H9 (cell line): ENCODE measurements around the gene AP1B1. TPM values are rescaled to one million over a fixed set of nuclear protein-coding genes. Genes with fewer than 3 reads are reported as not detected.

Source experiments
- DNase-seq: peaks from one replicate; pipeline ENCODE4 v3.0.0-alpha.2; 2017
- H2AFZ ChIP-seq: one replicate; pipeline ENCODE4 v1.6.1; 2013; ENCODE audit warnings: mild to moderate bottlenecking, low read length, control low read depth, moderate library complexity
- H2AK5ac ChIP-seq: 2 replicates; pipeline ENCODE4 v1.6.1; 2013; ENCODE audit warnings: low read length, control low read depth, mixed read lengths; ENCODE audit not compliant: insufficient read length
- H2BK120ac ChIP-seq: one replicate; pipeline ENCODE4 v1.6.1; 2013; ENCODE audit warnings: low read depth, mild to moderate bottlenecking, low read length, control low read depth, inconsistent platforms; ENCODE audit not compliant: poor library complexity, severe bottlenecking
- H2BK12ac ChIP-seq: 2 replicates; pipeline ENCODE4 v1.6.1; 2013; ENCODE audit warnings: low read length, control low read depth, mixed read lengths, low read depth; ENCODE audit not compliant: insufficient read length
- H2BK15ac ChIP-seq: 2 replicates; pipeline ENCODE4 v1.6.1; 2013; ENCODE audit warnings: low read depth, low read length, control low read depth
- H2BK20ac ChIP-seq: one replicate; pipeline ENCODE4 v1.6.1; 2013; ENCODE audit warnings: low read depth, mild to moderate bottlenecking, low read length, control low read depth, inconsistent platforms; ENCODE audit not compliant: poor library complexity, severe bottlenecking
- H2BK5ac ChIP-seq: 2 replicates; pipeline ENCODE4 v1.6.1; 2013; ENCODE audit warnings: low read length, control low read depth, mixed read lengths; ENCODE audit not compliant: insufficient read length
- H3K14ac ChIP-seq: 2 replicates; pipeline ENCODE4 v1.6.1; 2013; ENCODE audit warnings: low read length, control low read depth; ENCODE audit not compliant: insufficient read depth
- H3K18ac ChIP-seq: 2 replicates; pipeline ENCODE4 v1.6.1; 2013; ENCODE audit warnings: low read depth, mild to moderate bottlenecking, mixed read lengths, low read length, control low read depth; ENCODE audit not compliant: insufficient read length
- H3K23ac ChIP-seq: 2 replicates; pipeline ENCODE4 v1.6.1; 2013; ENCODE audit warnings: low read length, control low read depth, mixed read lengths, low read depth; ENCODE audit not compliant: insufficient read length
- H3K23me2 ChIP-seq: 2 replicates; pipeline ENCODE4 v1.6.1; 2013; ENCODE audit warnings: low read depth, mild to moderate bottlenecking, mixed read lengths, low read length, control low read depth; ENCODE audit not compliant: insufficient read length, poor library complexity, severe bottlenecking
- H3K27ac ChIP-seq: 2 replicates; pipeline ENCODE4 v1.5.1; 2013; ENCODE audit warnings: low read length, control low read depth, mixed read lengths, low read depth; ENCODE audit not compliant: insufficient read length
- H3K27me3 ChIP-seq: 2 replicates; pipeline ENCODE4 v1.6.1; 2013; ENCODE audit warnings: low read length, control low read depth, inconsistent platforms; ENCODE audit not compliant: insufficient read depth
- H3K4ac ChIP-seq: 2 replicates; pipeline ENCODE4 v1.6.1; 2013; ENCODE audit warnings: low read depth, mild to moderate bottlenecking, control low read depth, inconsistent platforms, low read length, moderate library complexity
- H3K4me1 ChIP-seq: 2 replicates; pipeline ENCODE4 v1.6.1; 2013; ENCODE audit warnings: low read length, control low read depth, inconsistent platforms; ENCODE audit not compliant: insufficient read depth
- H3K4me2 ChIP-seq: 2 replicates; pipeline ENCODE4 v1.6.1; 2013; ENCODE audit warnings: low read length, control low read depth, mixed read lengths; ENCODE audit not compliant: insufficient read length, insufficient read depth
- H3K56ac ChIP-seq: 2 replicates; pipeline ENCODE4 v1.6.1; 2013; ENCODE audit warnings: low read depth, mild to moderate bottlenecking, mixed read lengths, low read length, control low read depth; ENCODE audit not compliant: insufficient read length
- H3K79me1 ChIP-seq: 2 replicates; pipeline ENCODE4 v1.6.1; 2013; ENCODE audit warnings: low read depth, mild to moderate bottlenecking, moderate library complexity, low read length, control low read depth, inconsistent platforms; ENCODE audit not compliant: insufficient read depth, poor library complexity, severe bottlenecking
- H3K79me2 ChIP-seq: 2 replicates; pipeline ENCODE4 v1.6.1; 2013; ENCODE audit warnings: low read length, control low read depth, inconsistent platforms; ENCODE audit not compliant: insufficient read depth
- H3K9ac ChIP-seq: 2 replicates; pipeline ENCODE4 v1.6.1; 2013; ENCODE audit warnings: low read length, control low read depth, mixed read lengths; ENCODE audit not compliant: insufficient read length; ENCODE audit errors: extremely low read depth
- H3K9me3 ChIP-seq: one replicate; pipeline ENCODE4 v1.6.1; 2013; ENCODE audit warnings: low read depth, low read length, inconsistent platforms; ENCODE audit not compliant: control insufficient read depth
- H3T11ph ChIP-seq: one replicate; pipeline ENCODE4 v1.6.1; 2013; ENCODE audit warnings: mild to moderate bottlenecking, low read length, control low read depth, inconsistent platforms
- H4K20me1 ChIP-seq: one replicate; pipeline ENCODE4 v1.6.1; 2013; ENCODE audit not compliant: control insufficient read depth, insufficient read length, insufficient read depth
- H4K5ac ChIP-seq: 2 replicates; pipeline ENCODE4 v1.6.1; 2013; ENCODE audit warnings: low read depth, mild to moderate bottlenecking, mixed read lengths, low read length, control low read depth; ENCODE audit not compliant: insufficient read length
- H4K8ac ChIP-seq: replicated peaks from 2 replicates; pipeline ENCODE4 v1.6.1; 2013; ENCODE audit warnings: low read length, control low read depth, mixed read lengths, low read depth; ENCODE audit not compliant: insufficient read length
- H4K91ac ChIP-seq: 2 replicates; pipeline ENCODE4 v1.6.1; 2013; ENCODE audit warnings: low read depth, mild to moderate bottlenecking, moderate library complexity, mixed read lengths, low read length, control low read depth; ENCODE audit not compliant: insufficient read length
- H3K27ac Mint-ChIP-seq, 3 experiments: 2 replicates in 2 of 3; 3 replicates in 1 of 3; pipeline ENCODE4 v1.8.0; 2020 to 2021; ENCODE audit warnings: mixed read lengths in 3 of 3, mild to moderate bottlenecking in 1 of 3, moderate library complexity in 1 of 3
- H3K27me3 Mint-ChIP-seq: 2 replicates; pipeline ENCODE4 v1.8.0; 2021; ENCODE audit warnings: low read depth, mild to moderate bottlenecking, moderate library complexity, mixed read lengths
- H3K36me3 Mint-ChIP-seq, 3 experiments: 2 replicates in 2 of 3; 3 replicates in 1 of 3; pipeline ENCODE4 v1.8.0; 2020 to 2021; ENCODE audit warnings: low read depth in 3 of 3, mixed read lengths in 3 of 3; ENCODE audit not compliant: insufficient read depth in 1 of 3
- H3K4me1 Mint-ChIP-seq, 2 experiments: 2 replicates each; pipeline ENCODE4 v1.8.0; 2020; ENCODE audit warnings: mixed read lengths in 2 of 2
- H3K4me3 Mint-ChIP-seq, 2 experiments: 2 replicates in 1 of 2; 3 replicates in 1 of 2; pipeline ENCODE4 v1.8.0; 2020 to 2021; ENCODE audit warnings: mild to moderate bottlenecking in 2 of 2, mixed read lengths in 2 of 2, moderate library complexity in 1 of 2
- H3K9me3 Mint-ChIP-seq, 2 experiments: 2 replicates in 1 of 2; 3 replicates in 1 of 2; pipeline ENCODE4 v1.8.0; 2020; ENCODE audit warnings: mild to moderate bottlenecking in 2 of 2, mixed read lengths in 2 of 2, moderate library complexity in 1 of 2
- CTCF ChIP-seq: fragments of 200-600 bp; sonication (generic); conservative IDR thresholded peaks from 3 replicates; pipeline ENCODE4 v1.8.0; 2021; ENCODE audit warnings: antibody characterized with exemption, mild to moderate bottlenecking
- WGBS: extraction: QIAGEN DNeasy Blood & Tissue Kit; methylation state at CpG from one replicate; pipeline ENCODE4 v1.1.7; 2013; ENCODE audit warnings: missing lambda C conversion rate, low lambda C conversion rate, mixed read lengths; ENCODE audit not compliant: insufficient read length; ENCODE audit errors: extremely low coverage; 5-methylcytosine and 5-hydroxymethylcytosine counted together
- total RNA-seq: library from RNA; stranded (reverse); gene quantifications from 2 replicates; pipeline ENCODE4 v1.2.1, GENCODE V29; 2021

The AP1B1 gene
- total RNA-seq, 1 experiment from 2014 or later = 64.0 TPM

GRCh38 chr22:29435236-29436136, 47.1 kb upstream of the AP1B1 start:
- no peak overlapping the region for H3K4me3 Mint-ChIP-seq
- TF ChIP-seq CTCF = no peak
- H3K27me3 Mint-ChIP-seq = peaks cover 13% of the 10 kb centered on the region
- H3K27ac ChIP-seq = no peak overlapping the region
- H3K56ac ChIP-seq = no peak overlapping the region
- no peak overlapping the region for H4K8ac ChIP-seq
- no peak overlapping the region for H2BK120ac ChIP-seq
- H3K9ac ChIP-seq = no peak overlapping the region
- H3K4me2 ChIP-seq = no peak overlapping the region
- H4K20me1 ChIP-seq = no peaks in the 10 kb centered on the region
- H3K27ac Mint-ChIP-seq = no peak overlapping the region
- no peak overlapping the region for H3K23ac ChIP-seq
- H4K91ac ChIP-seq = no peak overlapping the region
- no peak overlapping the region for H2BK20ac ChIP-seq
- no peaks in the 10 kb centered on the region for H3K79me2 ChIP-seq
- no peaks in the 10 kb centered on the region for H3K23me2 ChIP-seq
- no peak overlapping the region for H3K14ac ChIP-seq
- H3K4ac ChIP-seq = no peak overlapping the region
- no peak for DNase-seq
- H3K4me1 ChIP-seq = 0 out of 2 replicates have a peak, but pooled peaks cover 3% of the 10 kb centered on the region
- H2BK12ac ChIP-seq = no peak overlapping the region
- H2BK15ac ChIP-seq = no peak overlapping the region
- H4K5ac ChIP-seq = no peak overlapping the region
- no peak overlapping the region for H3K18ac ChIP-seq
- H2AFZ ChIP-seq = no peak overlapping the region
- WGBS = no CpG with 5 or more reads among the region's 5 CpGs
- H3K9me3 Mint-ChIP-seq = no peaks in the 10 kb centered on the region
- no peaks in the 10 kb centered on the region for H3K79me1 ChIP-seq
- no peaks in the 10 kb centered on the region for H3K36me3 Mint-ChIP-seq
- no peak overlapping the region for H3T11ph ChIP-seq
- H3K4me1 Mint-ChIP-seq = peaks cover 26% of the 10 kb centered on the region in 2 experiments
- H3K9me3 ChIP-seq = no peaks in the 10 kb centered on the region
- H2BK5ac ChIP-seq = no peak overlapping the region
- no peak overlapping the region for H2AK5ac ChIP-seq
- H3K27me3 ChIP-seq = no peaks in the 10 kb centered on the region
